ENCODE data around the gene ICA1L. TPM values are rescaled to one million over a fixed set of nuclear protein-coding genes. Genes with fewer than 3 reads are reported as not detected.

The ICA1L gene
- total RNA-seq, 1 donor from 2014 or later = 1.2 TPM

GRCh38 chr2:202723746-202724145 lies 147.8 kb downstream of the ICA1L start:
- DNase-seq = no peak

Other genes with a start within 250 kb of the ICA1L start
- gene FAM117B, start 236.8 kb downstream of the ICA1L start, total RNA-seq = 2.7 and 3.9 TPM in 2 replicates
- 30.4 and 34.7 TPM in 2 replicates for gene WDR12, start 39.9 kb upstream of the ICA1L start, total RNA-seq
- 3.4 and 5.6 TPM in 2 replicates for gene CARF, start 40.5 kb upstream of the ICA1L start, total RNA-seq
- gene NBEAL1, start 143.1 kb upstream of the ICA1L start, total RNA-seq = 37.2 and 42.5 TPM in 2 replicates